Endodermal cell (in vitro differentiated cells): ENCODE data around the gene KCNN2. TPM values are rescaled to one million over a fixed set of nuclear protein-coding genes. Genes with fewer than 3 reads are reported as not detected.

Source experiments
- DNase-seq: peaks from one replicate; pipeline ENCODE4 v3.0.0-alpha.2; 2017
- H3K27ac ChIP-seq: 2 replicates; pipeline ENCODE4 v1.5.1; 2013; ENCODE audit warnings: mild to moderate bottlenecking, low read depth, low read length, moderate library complexity
- H3K27me3 ChIP-seq: 2 replicates; pipeline ENCODE4 v1.6.1; 2013; ENCODE audit warnings: mild to moderate bottlenecking, low read length, moderate library complexity; ENCODE audit not compliant: insufficient read depth, control insufficient read depth, poor library complexity, severe bottlenecking
- H3K36me3 ChIP-seq: 2 replicates; pipeline ENCODE4 v1.7.0; 2013; ENCODE audit warnings: mild to moderate bottlenecking, low read length, moderate library complexity; ENCODE audit not compliant: control insufficient read depth, insufficient read depth
- H3K4me1 ChIP-seq: one replicate; pipeline ENCODE4 v1.7.0; 2013; ENCODE audit warnings: low read length; ENCODE audit not compliant: control insufficient read depth, insufficient read depth
- H3K4me3 ChIP-seq: 2 replicates; pipeline ENCODE4 v1.5.1; 2013; ENCODE audit warnings: mild to moderate bottlenecking, low read length, moderate library complexity
- H3K9ac ChIP-seq: 2 replicates; pipeline ENCODE4 v1.6.1; 2013; ENCODE audit warnings: mild to moderate bottlenecking, low read length, moderate library complexity; ENCODE audit not compliant: poor library complexity, severe bottlenecking; ENCODE audit errors: extremely low read depth
- H3K9me3 ChIP-seq: 2 replicates; pipeline ENCODE4 v1.6.1; 2013; ENCODE audit warnings: mild to moderate bottlenecking, low read length, moderate library complexity; ENCODE audit not compliant: control insufficient read depth
- H3K27ac Mint-ChIP-seq: 2 replicates; pipeline ENCODE4 v1.8.0; 2020; ENCODE audit warnings: mixed read lengths
- H3K27me3 Mint-ChIP-seq: 2 replicates; pipeline ENCODE4 v1.8.0; 2021; ENCODE audit warnings: mild to moderate bottlenecking, mixed read lengths; ENCODE audit not compliant: insufficient read depth
- H3K36me3 Mint-ChIP-seq: 2 replicates; pipeline ENCODE4 v1.8.0; 2020; ENCODE audit warnings: low read depth, mixed read lengths
- H3K4me1 Mint-ChIP-seq: 2 replicates; pipeline ENCODE4 v1.8.0; 2020; ENCODE audit warnings: mixed read lengths
- H3K4me3 Mint-ChIP-seq: 2 replicates; pipeline ENCODE4 v1.8.0; 2020; ENCODE audit warnings: mild to moderate bottlenecking, moderate library complexity, mixed read lengths
- H3K9me3 Mint-ChIP-seq: 2 replicates; pipeline ENCODE4 v1.8.0; 2020; ENCODE audit warnings: mild to moderate bottlenecking, mixed read lengths
- CTCF ChIP-seq: fragments of 200-600 bp; sonication (generic); conservative IDR thresholded peaks from 2 replicates; pipeline ENCODE4 v1.5.0; 2021; ENCODE audit warnings: antibody characterized with exemption, mild to moderate bottlenecking
- WGBS, 2 experiments: methylation state at CpG; one replicate each; pipeline versions ENCODE4 v1.1.5 to v1.1.7; 2013; ENCODE audit warnings: missing lambda C conversion rate in 2 of 2, mixed read lengths in 1 of 2; ENCODE audit not compliant: insufficient coverage in 1 of 2, insufficient read length in 1 of 2; 5-methylcytosine and 5-hydroxymethylcytosine counted together
- long read RNA-seq, 4 experiments: library from polyadenylated mRNA in 2 of 4; library from RNA in 1 of 4; library from capped mRNA in 1 of 4; stranded (forward) in 3 of 4; unstranded in 1 of 4; transcript quantifications; one replicate each; pipeline ENCODE4 v2.0.0, GENCODE V29; 2020 to 2021; ENCODE audit warnings: inconsistent platforms in 1 of 4
- polyA plus RNA-seq, 2 experiments: library from polyadenylated mRNA; stranded (reverse); fragments of 50-300 nt; gene quantifications; one replicate each; pipeline ENCODE4 v1.2.3, GENCODE V29; 2013
- total RNA-seq, 2 donors: library from RNA; stranded (reverse); fragmentation: NEBNext Ultra II Directional in 1 of 2; extraction: Animal tissue kit (Norgen Biotek cat#: 25700) in 1 of 2; gene quantifications; 2 replicates in 1 of 2; 3 replicates in 1 of 2; pipeline ENCODE4 v1.2.1, GENCODE V29; 2021

KCNN2 gene
- 1 to 10 TPM; 3.0 to 4.7 TPM for total RNA-seq
- polyA plus RNA-seq (2013, experiment 1 of 2): 3.5 TPM
- polyA plus RNA-seq (2013, experiment 2 of 2): 2.9 TPM
- long read RNA-seq, experiment 1: 0 reads
- long read RNA-seq, experiment 2, partial matches to known transcripts: 0 of 1 reads
- long read RNA-seq, experiment 2, other reads (novel, unspliced or antisense): 0 of 1 reads
- long read RNA-seq, experiment 3, transcript KCNN2-201 (8 exons, 2,512 nt): major isoform, 7 of 13 reads
- long read RNA-seq, experiment 3, partial matches to known transcripts: 1 of 13 reads
- long read RNA-seq, experiment 3, other reads (novel, unspliced or antisense): 5 of 13 reads
- long read RNA-seq, experiment 4: 0 reads

- no peak for TF ChIP-seq CTCF
- peaks cover 13% of the 10 kb centered on the region for H3K4me1 Mint-ChIP-seq
- Histone ChIP-seq H3K9me3 (no peaks in the 10 kb centered on the region), H3K4me3 (peak within 1 kb of the TSS; percentile 79), H3K27ac (peak within 1 kb of the TSS; percentile 24), H3K36me3 (no peaks in the 10 kb centered on the region), H3K27me3 (peaks cover 34% of the 10 kb centered on the region), H3K9ac (peak within 1 kb of the TSS; percentile 53), H3K4me1 (peaks cover 5% of the 10 kb centered on the region)
- no peaks in the 10 kb centered on the region for H3K36me3 Mint-ChIP-seq
- H3K9me3 Mint-ChIP-seq: no peaks in the 10 kb centered on the region
- H3K27me3 Mint-ChIP-seq: peaks cover 30% of the 10 kb centered on the region
- peak within 1 kb of the TSS; percentile 93 for H3K4me3 Mint-ChIP-seq
- peak; percentile 97 for DNase-seq
- H3K27ac Mint-ChIP-seq: peak within 1 kb of the TSS; percentile 97
- 0% methylated on average over 18 to 33 of the region's 33 CpGs for WGBS, 2 experiments
Observed at GRCh38 chr5:114361724-114362196, at the start of gene KCNN2. TSS of gene KCNN2 (plus strand) at chr5:114362070. CDS start at chr5:114362140, 70 bp downstream.

GRCh38 chr5:114312658-114313057 is 49.2 kb upstream of the KCNN2 start:
- Histone ChIP-seq H3K4me1 (peaks cover 12% of the 10 kb centered on the region), H3K4me3 (no peak overlapping the region), H3K27ac (no peak overlapping the region), H3K9me3 (no peaks in the 10 kb centered on the region), H3K36me3 (no peaks in the 10 kb centered on the region), H3K9ac (no peak overlapping the region), H3K27me3 (peaks cover 42% of the 10 kb centered on the region)
- H3K36me3 Mint-ChIP-seq: no peaks in the 10 kb centered on the region
- no peak overlapping the region for H3K27ac Mint-ChIP-seq
- DNase-seq: no peak
- H3K9me3 Mint-ChIP-seq: no peaks in the 10 kb centered on the region
- no peak for TF ChIP-seq CTCF
- peaks cover 25% of the 10 kb centered on the region for H3K27me3 Mint-ChIP-seq
- WGBS, 2 experiments: 63% methylated on average over 1 of the region's 1 CpG; no CpG with 5 or more reads in 1 of the 2 experiments
- H3K4me1 Mint-ChIP-seq: peaks cover 58% of the 10 kb centered on the region
- no peak overlapping the region for H3K4me3 Mint-ChIP-seq

GRCh38 chr5:114314061-114314460 is 47.8 kb upstream of the KCNN2 start:
- no peaks in the 10 kb centered on the region for H3K9me3 Mint-ChIP-seq
- DNase-seq: no peak
- H3K4me3 Mint-ChIP-seq: no peak overlapping the region
- Histone ChIP-seq H3K36me3 (no peaks in the 10 kb centered on the region), H3K9me3 (no peaks in the 10 kb centered on the region), H3K27me3 (peaks cover 39% of the 10 kb centered on the region), H3K4me3 (no peak overlapping the region), H3K27ac (no peak overlapping the region), H3K4me1 (peaks cover 15% of the 10 kb centered on the region), H3K9ac (no peak overlapping the region)
- H3K4me1 Mint-ChIP-seq: peaks cover 57% of the 10 kb centered on the region
- H3K27ac Mint-ChIP-seq: no peak overlapping the region
- no peak for TF ChIP-seq CTCF
- 100% methylated on average over 1 of the region's 2 CpGs; no CpG with 5 or more reads in 1 of the 2 experiments for WGBS, 2 experiments
- no peaks in the 10 kb centered on the region for H3K36me3 Mint-ChIP-seq
- peaks cover 25% of the 10 kb centered on the region for H3K27me3 Mint-ChIP-seq
